HepG2 (cell line): ENCODE measurements around the gene CLNS1A. TPM values are rescaled to one million over a fixed set of nuclear protein-coding genes. Genes with fewer than 3 reads are reported as not detected.

ENCODE experiments used
- ATAC-seq: fragments of 200-7000 bp; cut with Tn5 transposase; 3 replicates; pipeline ENCODE4 v1.9.1; 2020; ENCODE audit warnings: mild to moderate bottlenecking, moderate library complexity
- BruUV-seq: library from RNA; stranded (reverse); fragments of 400-500 nt; replicated peaks from 2 replicates; lab custom pipeline; 2021; lab: Mats Ljungman, UMichigan
- CTCF ChIA-PET: fragments of 300-600 bp; formaldehyde crosslinking; extraction: SDS; loops from one replicate; lab custom pipeline; 2021; ENCODE audit warnings: low total read pairs, inconsistent platforms, low intra/inter-chr PET ratio; lab: Yijun Ruan, JAX
- POLR2A ChIA-PET: fragments of 350-600 bp; sonication (Branson Sonifier 250); formaldehyde crosslinking; loops from one replicate; lab custom pipeline; 2020; ENCODE audit warnings: antibody characterized with exemption, inconsistent platforms; lab: Yijun Ruan, JAX
- DNase-seq: peaks from one replicate; pipeline ENCODE4 v3.0.0-alpha.2; 2015; ENCODE audit warnings: low spot score
- FAIRE-seq: peaks from 3 replicates; lab custom pipeline; 2011; peaks lifted over from hg19 to GRCh38; lab: Jason Lieb, UNC
- H2AFZ ChIP-seq: one replicate; pipeline ENCODE4 v1.6.1; 2011; ENCODE audit warnings: low read length, inconsistent platforms
- H3K27ac ChIP-seq: fragments of 300-600 bp; 3 replicates; pipeline ENCODE4 v1.8.0; 2011; ENCODE audit warnings: mixed run types, mild to moderate bottlenecking, mixed read lengths, low read length, inconsistent platforms; ENCODE audit not compliant: insufficient read depth; ENCODE audit errors: extremely low read length
- H3K27me3 ChIP-seq, 2 experiments: fragments of 200-600 bp in 1 of 2; 2 replicates in 1 of 2; 3 replicates in 1 of 2; pipeline versions ENCODE4 v1.6.0 to v1.8.0; 2011; ENCODE audit warnings: low read length in 2 of 2, mild to moderate bottlenecking in 2 of 2, moderate library complexity in 2 of 2, inconsistent platforms in 1 of 2; ENCODE audit not compliant: insufficient read depth in 2 of 2, control insufficient read depth in 1 of 2
- H3K36me3 ChIP-seq, 2 experiments: fragments of 200-600 bp in 1 of 2; replicated peaks in 1 of 2; 2 replicates in 1 of 2; 3 replicates in 1 of 2; pipeline versions ENCODE4 v1.5.1 to v1.8.0; 2011; ENCODE audit warnings: low read length in 2 of 2, inconsistent platforms in 1 of 2; ENCODE audit not compliant: insufficient read depth in 2 of 2, control insufficient read depth in 1 of 2
- H3K4me1 ChIP-seq: 2 replicates; pipeline ENCODE4 v1.5.1; 2012; ENCODE audit warnings: low read length, inconsistent platforms; ENCODE audit not compliant: insufficient read depth
- H3K4me2 ChIP-seq: 2 replicates; pipeline ENCODE4 v1.6.0; 2011; ENCODE audit warnings: low read depth, low read length, inconsistent platforms
- H3K4me3 ChIP-seq, 3 experiments: fragments of 200-600 bp in 1 of 3; sonication (generic), shearing (Covaris generic) in 1 of 3; replicated peaks in 1 of 3; 2 replicates each; pipeline ENCODE4 v1.5.1; 2011 to 2016; ENCODE audit warnings: low read length in 3 of 3, inconsistent platforms in 2 of 3, low read depth in 2 of 3, mild to moderate bottlenecking in 2 of 3, control low read depth in 1 of 3, mixed read lengths in 1 of 3; ENCODE audit not compliant: insufficient read depth in 1 of 3
- H3K79me2 ChIP-seq: one replicate; pipeline ENCODE4 v1.6.1; 2011; ENCODE audit warnings: low read length, inconsistent platforms; ENCODE audit not compliant: insufficient read depth
- H3K9ac ChIP-seq: 2 replicates; pipeline ENCODE4 v1.6.0; 2011; ENCODE audit warnings: mild to moderate bottlenecking, low read depth, low read length, inconsistent platforms; ENCODE audit not compliant: insufficient read depth
- H3K9me3 ChIP-seq: 2 replicates; pipeline ENCODE4 v1.5.1; 2012; ENCODE audit warnings: mild to moderate bottlenecking, low read length
- H4K20me1 ChIP-seq: 2 replicates; pipeline ENCODE4 v1.6.0; 2011; ENCODE audit warnings: inconsistent platforms, mild to moderate bottlenecking, low read length, moderate library complexity; ENCODE audit not compliant: insufficient read depth
- BCL3 ChIP-seq: sonication (generic); formaldehyde crosslinking; IDR thresholded peaks from 2 replicates; pipeline ENCODE4 v1.5.1; 2020; ENCODE audit warnings: mild to moderate bottlenecking, missing genetic modification reagents, moderate library complexity
- CHCHD3 ChIP-seq: sonication (generic); formaldehyde crosslinking; IDR thresholded peaks from 2 replicates; pipeline ENCODE4 v1.8.0; 2022; ENCODE audit warnings: mild to moderate bottlenecking, missing genetic modification reagents, moderate library complexity
- CHD4 ChIP-seq: fragments of 200-600 bp; sonication (generic); IDR thresholded peaks from 2 replicates; pipeline ENCODE4 v1.7.0; 2017; ENCODE audit warnings: mild to moderate bottlenecking, low read length, borderline replicate concordance
- KDM5A ChIP-seq: fragments of 200-600 bp; sonication (generic); IDR thresholded peaks from 2 replicates; pipeline ENCODE4 v1.7.0; 2018; ENCODE audit warnings: antibody characterized with exemption, mild to moderate bottlenecking, low read length, borderline replicate concordance
- MXD4 ChIP-seq: IDR thresholded peaks from 2 replicates; pipeline ENCODE4 v1.6.1; 2016; ENCODE audit warnings: mild to moderate bottlenecking, missing biosample characterization, missing genetic modification reagents
- PATZ1 ChIP-seq: sonication (generic); formaldehyde crosslinking; IDR thresholded peaks from 2 replicates; pipeline ENCODE4 v1.4.0; 2020; ENCODE audit warnings: missing genetic modification reagents
- RAD51 ChIP-seq: fragments of 450-650 bp; IDR thresholded peaks from 2 replicates; pipeline ENCODE4 v1.6.1; 2016; ENCODE audit warnings: borderline replicate concordance
- SAFB2 ChIP-seq: sonication (generic); formaldehyde crosslinking; IDR thresholded peaks from 2 replicates; pipeline ENCODE4 v1.5.1; 2020; ENCODE audit warnings: missing genetic modification reagents, low read depth, mild to moderate bottlenecking, borderline replicate concordance
- TIGD3 ChIP-seq: sonication (generic); formaldehyde crosslinking; IDR thresholded peaks from 2 replicates; pipeline ENCODE4 v1.5.1; 2020; ENCODE audit warnings: mild to moderate bottlenecking, missing genetic modification reagents, borderline replicate concordance
- ZBTB26 ChIP-seq: IDR thresholded peaks from 2 replicates; pipeline ENCODE4 v1.6.1; 2016; ENCODE audit warnings: missing compliant biosample characterization, missing genetic modification reagents, borderline replicate concordance
- ZBTB37 ChIP-seq: sonication (generic); formaldehyde crosslinking; IDR thresholded peaks from 2 replicates; pipeline ENCODE4 v1.4.0; 2020; ENCODE audit warnings: mild to moderate bottlenecking, missing genetic modification reagents
- ZBTB38 ChIP-seq: sonication (generic); formaldehyde crosslinking; IDR thresholded peaks from 2 replicates; pipeline ENCODE4 v1.5.1; 2020; ENCODE audit warnings: mild to moderate bottlenecking, missing genetic modification reagents
- ZKSCAN5 ChIP-seq: sonication (generic); formaldehyde crosslinking; IDR thresholded peaks from 2 replicates; pipeline ENCODE4 v1.5.1; 2020; ENCODE audit warnings: mild to moderate bottlenecking, missing genetic modification reagents
- ZNF225 ChIP-seq: sonication (generic); formaldehyde crosslinking; IDR thresholded peaks from 2 replicates; pipeline ENCODE4 v1.4.0; 2020; ENCODE audit warnings: mild to moderate bottlenecking, missing genetic modification reagents
- ZNF580 ChIP-seq: IDR thresholded peaks from 2 replicates; pipeline ENCODE4 v1.6.1; 2016; ENCODE audit warnings: low read depth, borderline replicate concordance
- WGBS: methylation state at CpG from one replicate; pipeline ENCODE4 v1.1.6; 2017; ENCODE audit warnings: low lambda C conversion rate; 5-methylcytosine and 5-hydroxymethylcytosine counted together
- in situ Hi-C: cut with HindIII; loops from 2 replicates; pipeline ENCODE4 v1.10.0; 2017; ENCODE audit warnings: low pct_unique_long_range_greater_than_20kb; ENCODE audit not compliant: extremely low pct_ligation_motif_present
- intact Hi-C: fragments of 100-400 bp; cut with micrococcal nuclease; formaldehyde crosslinking; loops from one replicate; pipeline ENCODE4 v1.10.0; 2022; ENCODE audit not compliant: unreplicated experiment
- polyA plus RNA-seq, 8 experiments: library from polyadenylated mRNA; depleted of rRNA in 3 of 8; stranded (reverse) in 7 of 8; unstranded in 1 of 8; fragments of >200 nt; fragmentation: Illumina TruSeq in 4 of 8; extraction: Trizol in 4 of 8; gene quantifications; 2 replicates each; pipeline versions ENCODE4 v1.2.1 to v1.2.3, GENCODE V29; 2011 to 2016; ENCODE audit warnings: low read depth in 4 of 8, missing spikeins in 1 of 8, mixed read lengths in 1 of 8; ENCODE audit not compliant: insufficient read depth in 1 of 8
- total RNA-seq, 5 experiments: library from RNA; depleted of rRNA; stranded (reverse); fragments of >200 nt; fragmentation: Illumina TruSeq; extraction: Trizol; gene quantifications; 2 replicates each; pipeline ENCODE4 v1.2.3, GENCODE V29; 2016; ENCODE audit warnings: low read depth in 1 of 5

CLNS1A gene
- total and polyA plus RNA-seq, 2 of the 13 experiments (the other 11 are each of a cell fraction or from before 2014, with no cell fraction given): 158 to 219 TPM

- intact Hi-C loops: no loop called here
- BruUV-seq: no TSS peak
- TF ChIP-seq ZNF225 (CRISPR knock-in tag): no peak; the same call in 1 of the 2 replicates
- TF ChIP-seq TIGD3 (CRISPR knock-in tag): no peak
- TF ChIP-seq CHCHD3 (CRISPR knock-in tag): peak; percentile 19; the same call in 1 of the 2 replicates
- peak; percentile 38 for TF ChIP-seq PATZ1
- no peak for TF ChIP-seq RAD51
- TF ChIP-seq KDM5A: peak; percentile 57; the same call in 1 of the 2 replicates
- TF ChIP-seq ZKSCAN5: no peak
- TF ChIP-seq ZBTB37 (CRISPR knock-in tag): peak; percentile 66; the same call in 1 of the 2 replicates
- no peak for TF ChIP-seq CHD4
- TF ChIP-seq MXD4 (CRISPR knock-in tag): peak; percentile 22; the same call in 1 of the 2 replicates
- peak; percentile 51; the same call in 1 of the 2 replicates for TF ChIP-seq BCL3 (CRISPR knock-in tag)
- no peak for TF ChIP-seq ZBTB26 (CRISPR knock-in tag)
- no peak for TF ChIP-seq ZBTB38 (CRISPR knock-in tag)
- peak; percentile 95; the same call in 1 of the 2 replicates for TF ChIP-seq SAFB2 (CRISPR knock-in tag)
- TF ChIP-seq ZNF580 (CRISPR knock-in tag): 0 out of 2 replicates have a peak, but pooled peaks have one; percentile 45
These were observed 47.9 kb downstream of the CLNS1A start, which contains the start of gene AQP11 for GRCh38 chr11:77589521-77590193. Gene AQP11 (plus strand): TSS chr11:77589953. CDS start chr11:77589993, 40 bp downstream.

More at GRCh38 chr11:77589521-77590193, 47.9 kb downstream of the CLNS1A start, which contains the start of gene AQP11:
- H3K4me1 ChIP-seq: peaks cover 47% of the 10 kb centered on the region
- no peaks in the 10 kb centered on the region for H3K9me3 ChIP-seq
- H3K4me2 ChIP-seq: peak within 1 kb of the TSS; percentile 86
- no CpG with 5 or more reads among the region's 75 CpGs for WGBS
- H4K20me1 ChIP-seq: no peaks in the 10 kb centered on the region
- FAIRE-seq: no peak
- peak within 1 kb of the TSS; percentile 86 for H3K9ac ChIP-seq
- H3K4me3 ChIP-seq: peak within 1 kb of the TSS; percentile 68 to 87 (median 77)
- CTCF ChIA-PET: no interaction called here
- H3K27ac ChIP-seq: peak within 1 kb of the TSS; percentile 90
- POLR2A ChIA-PET: interaction anchor here (0.6 to 2.1 kb wide), 12 partner anchors 8 to 405 kb away, joined by 3 to 16 read pairs (median 6); partner anchors contain the start of genes CLNS1A and INTS4
- H2AFZ ChIP-seq: no peak within 1 kb of the TSS
- DNase-seq: peak; percentile 86
- ATAC-seq: peak; percentile 87
- H3K79me2 ChIP-seq: peaks cover 20% of the 10 kb centered on the region
- no peaks in the 10 kb centered on the region for H3K36me3 ChIP-seq
- in situ Hi-C loops: no loop called here
- H3K27me3 ChIP-seq: no peaks in the 10 kb centered on the region
